Heart right ventricle (tissue), 16 donors: ENCODE results near the gene MICAL2. TPM values are rescaled to one million over a fixed set of nuclear protein-coding genes. Genes with fewer than 3 reads are reported as not detected.
A peak's percentile ranks its signal among the peaks of the same experiment; 100 is the strongest.

Experiments used
- ATAC-seq, 8 donors: fragments of 200-7000 bp; cut with Tn5 transposase; one replicate each; pipeline ENCODE4 v1.9.1; 2020; ENCODE audit warnings: mild to moderate bottlenecking in 8 of 8, moderate library complexity in 8 of 8, moderate number of reproducible peaks in 1 of 8
- DNase-seq, 2 donors: peaks; one replicate each; pipeline ENCODE4 v3.0.0-alpha.2; 2020
- H3K27ac ChIP-seq, 10 donors: fragments of 200-600 bp; sonication (generic) in 2 of 10; one replicate each; pipeline versions ENCODE4 v1.5.0 to v1.8.0; 2020 to 2022; ENCODE audit warnings: mild to moderate bottlenecking in 3 of 10
- H3K27me3 ChIP-seq, 7 donors: fragments of 200-600 bp; one replicate each; pipeline ENCODE4 v1.8.0; 2021 to 2022; ENCODE audit warnings: mild to moderate bottlenecking in 2 of 7
- H3K36me3 ChIP-seq, 9 donors: fragments of 200-600 bp; sonication (generic) in 1 of 9; one replicate each; pipeline versions ENCODE4 v1.5.0 to v1.8.0; 2020 to 2022; ENCODE audit warnings: mild to moderate bottlenecking in 2 of 9
- H3K4me1 ChIP-seq, 9 donors: fragments of 200-600 bp; sonication (generic) in 1 of 9; one replicate each; pipeline versions ENCODE4 v1.5.0 to v1.8.0; 2020 to 2022; ENCODE audit warnings: mild to moderate bottlenecking in 4 of 9
- H3K4me3 ChIP-seq, 10 donors: fragments of 200-600 bp; sonication (generic) in 2 of 10; one replicate each; pipeline versions ENCODE4 v1.5.0 to v1.8.0; 2020 to 2022; ENCODE audit warnings: mild to moderate bottlenecking in 7 of 10, moderate library complexity in 2 of 10
- H3K9me3 ChIP-seq, 11 donors: fragments of 200-600 bp in 10 of 11; sonication (generic) in 2 of 11; one replicate each; pipeline versions ENCODE4 v1.5.0 to v1.8.0; 2013 to 2022; ENCODE audit warnings: mild to moderate bottlenecking in 2 of 11, control low read depth in 1 of 11, moderate library complexity in 1 of 11
- CTCF ChIP-seq, 9 donors: fragments of 200-600 bp; sonication (generic) in 2 of 9; IDR thresholded peaks; one replicate each; pipeline versions ENCODE4 v1.5.0 to v1.8.0; 2021 to 2022; ENCODE audit warnings: antibody characterized with exemption in 9 of 9, mild to moderate bottlenecking in 5 of 9, moderate library complexity in 1 of 9
- WGBS, 2 donors: extraction: QIAGEN DNeasy Blood & Tissue Kit; methylation state at CpG; one replicate each; pipeline ENCODE4 v1.1.7; 2013; ENCODE audit warnings: inconsistent platforms in 1 of 2; 5-methylcytosine and 5-hydroxymethylcytosine counted together
- intact Hi-C, 10 donors: fragments of 100-400 bp; cut with DNase I; formaldehyde crosslinking; loops; one replicate each; pipeline versions ENCODE4 v1.11.1 to v1.14.2; 2022
- polyA plus RNA-seq, 2 donors: library from polyadenylated mRNA; stranded (reverse); fragments of 200-250 nt; gene quantifications; one replicate each; pipeline ENCODE4 v1.2.3, GENCODE V29; 2013
- total RNA-seq, 10 donors: library from RNA; stranded (reverse); fragmentation: NEBNext Ultra II Directional in 3 of 10; extraction: Animal tissue kit (Norgen Biotek cat#: 25700) in 3 of 10; gene quantifications; one replicate each; pipeline versions ENCODE4 v1.2.1 to v1.2.4, GENCODE V29; 2021 to 2023
- donor health status: Arrhythmogenic right ventricular cardiomyopathy.
- donor health status: ischemic (EF 13 %, LVEDD 7.1; RV severe dilation, severe dysfunction).
- donor health status: healthy with polysubstance abuse.
- donor health status: DM: no; HTN: yes; CAD: no.
- donor health status: DM: no; HTN: no; CAD: no.
- donor health status: ischemic (EF 25% LVEDD 6.9; RV normal size, moderate dysfunction).
- donor health status: ischemic (EF 25% LVEDD 5.7; RV mildly dilated, moderate dysfunction).
- donor health status: healthy.
- donor health status: DM: yes; HTN: yes; CAD: no.
- donor health status: Ischemic cardiomyopathy.
- donor health status: ischemic (EF 35%, LVEDD 5.7; RV mildly dilated, moderate dysfunction).
- donor health status: nonischemic (EF 11% LVEDD 7.7; RV severe dilation, severe dysfunction).
- donor health status: DM: yes; HTN: yes; CAD: no.
- donor health status: PGD.
- donor health status: ischemic (EF 29% LVEDD 5.4; RV normal size, mild dysfunction).
- donor health status: nonischemic (EF 23%, LVEDD 6.1; RV moderate dilation, normal function).

MICAL2 gene
- total and polyA plus RNA-seq, 12 donors, result 32.5 to 95.7 (median 70.5) TPM

- DNase-seq, result no peak
- H3K36me3 ChIP-seq, result no peaks in the 10 kb centered on the region
- H3K4me1 ChIP-seq, result peaks cover 0 to 7% (median 2%) of the 10 kb centered on the region in 9 donors
- no peaks in the 10 kb centered on the region for H3K9me3 ChIP-seq
- H3K27me3 ChIP-seq, result no peaks in the 10 kb centered on the region
- no peak overlapping the region for H3K4me3 ChIP-seq
- H3K27ac ChIP-seq, result no peak overlapping the region
- no peak for ATAC-seq
- no peak for TF ChIP-seq CTCF (IDR thresholded peaks at IDR 0.05)
- WGBS, 2 donors, result 93% methylated on average over 13 of the region's 13 CpGs
- intact Hi-C loops, result loop anchor here in 3 of 10 donors (2.0 to 10.0 kb wide), 4 partner anchors 42 to 484 kb away; no protein-coding TSS in a partner anchor
Observed at GRCh38 chr11:12278766-12279671, 168.6 kb downstream of the MICAL2 start.

GRCh38 chr11:12279672-12280108 is 169.3 kb downstream of the MICAL2 start:
- no peaks in the 10 kb centered on the region for H3K9me3 ChIP-seq
- no peak for TF ChIP-seq CTCF (IDR thresholded peaks at IDR 0.05)
- peaks cover 0 to 11% (median 2%) of the 10 kb centered on the region in 9 donors for H3K4me1 ChIP-seq
- H3K36me3 ChIP-seq, result no peaks in the 10 kb centered on the region
- WGBS, 2 donors, result 79 to 88% methylated on average over 4 of the region's 4 CpGs
- no peak overlapping the region for H3K27ac ChIP-seq
- DNase-seq, result no peak
- ATAC-seq, result peak in 3 of 8 donors; percentile 13 to 62 (median 20)
- intact Hi-C loops, result loop anchor here (2.0 to 10.0 kb wide), 15 partner anchors 42 to 485 kb away; no protein-coding TSS in a partner anchor
- H3K27me3 ChIP-seq, result no peaks in the 10 kb centered on the region
- no peak overlapping the region for H3K4me3 ChIP-seq

GRCh38 chr11:12280199-12280837 is 169.9 kb downstream of the MICAL2 start:
- DNase-seq, result peak in 1 of 2 donors; percentile 2
- Histone ChIP-seq H3K27me3 (no peaks in the 10 kb centered on the region), H3K4me1 (peaks cover 0 to 11% (median 2%) of the 10 kb centered on the region in 9 donors), H3K9me3 (no peaks in the 10 kb centered on the region), H3K36me3 (no peaks in the 10 kb centered on the region), H3K27ac (no peak overlapping the region), H3K4me3 (no peak overlapping the region)
- TF ChIP-seq CTCF (IDR thresholded peaks at IDR 0.05), result no peak
- WGBS, 2 donors, result 90 to 94% methylated on average over 4 of the region's 4 CpGs
- ATAC-seq, result no peak
- intact Hi-C loops, result loop anchor here in 9 of 10 donors (2.0 to 10.0 kb wide), 13 partner anchors 43 to 483 kb away; no protein-coding TSS in a partner anchor

- Histone ChIP-seq H3K4me1 (peaks cover 0 to 18% (median 5%) of the 10 kb centered on the region in 9 donors), H3K4me3 (no peak overlapping the region), H3K27me3 (no peaks in the 10 kb centered on the region), H3K9me3 (no peaks in the 10 kb centered on the region), H3K36me3 (no peaks in the 10 kb centered on the region), H3K27ac (no peak overlapping the region)
- no peak for TF ChIP-seq CTCF (IDR thresholded peaks at IDR 0.05)
- 91 to 94% methylated on average over 15 of the region's 15 CpGs for WGBS, 2 donors
- ATAC-seq, result peak in 2 of 8 donors; percentile 5 to 27
- intact Hi-C loops, result loop anchor here in 9 of 10 donors (1.0 to 10.0 kb wide), 14 partner anchors 44 to 484 kb away; no protein-coding TSS in a partner anchor
- DNase-seq, result no peak
Observed at GRCh38 chr11:12280838-12281565, 170.6 kb downstream of the MICAL2 start.
